SK-N-SH treated with all-trans-retinoic acid at 6 μM for 48 hours (cell line): Measurements from ENCODE around the gene ZG16.

ENCODE experiments used
- ARNTL ChIP-seq: fragments of 450-650 bp; formaldehyde crosslinking; IDR thresholded peaks from 2 replicates; pipeline ENCODE4 v1.5.0; 2020; ENCODE audit warnings: low read depth, mild to moderate bottlenecking, moderate library complexity, borderline replicate concordance
- CREB5 ChIP-seq: fragments of 250-450 bp; sonication (Bioruptor Pico); IDR thresholded peaks from 2 replicates; pipeline ENCODE4 v1.5.1; 2020; ENCODE audit warnings: low read depth, mild to moderate bottlenecking, moderate library complexity
- CSRNP3 ChIP-seq: fragments of 250-450 bp; sonication (Bioruptor Pico); IDR thresholded peaks from 2 replicates; pipeline ENCODE4 v1.5.1; 2021; ENCODE audit warnings: mild to moderate bottlenecking, moderate library complexity
- ESRRG ChIP-seq: fragments of 250-450 bp; sonication (Bioruptor Pico); IDR thresholded peaks from 2 replicates; pipeline ENCODE4 v1.6.1; 2021; ENCODE audit warnings: mild to moderate bottlenecking
- GLIS3 ChIP-seq: fragments of 250-450 bp; sonication (Bioruptor Pico); IDR thresholded peaks from 2 replicates; pipeline ENCODE4 v1.5.0; 2020; ENCODE audit warnings: mild to moderate bottlenecking, moderate library complexity
- PATZ1 ChIP-seq: fragments of 250-450 bp; sonication (Bioruptor Pico); IDR thresholded peaks from 2 replicates; pipeline ENCODE4 v1.8.0; 2020; ENCODE audit warnings: mild to moderate bottlenecking, moderate library complexity, borderline replicate concordance
- PPARA ChIP-seq: fragments of 250-450 bp; sonication (Bioruptor Pico); IDR thresholded peaks from 2 replicates; pipeline ENCODE4 v1.5.0; 2020; ENCODE audit warnings: mild to moderate bottlenecking, borderline replicate concordance
- RARB ChIP-seq: fragments of 250-450 bp; sonication (Bioruptor Pico); IDR thresholded peaks from 2 replicates; pipeline ENCODE4 v1.8.0; 2021; ENCODE audit warnings: mild to moderate bottlenecking, moderate library complexity
- SNAI2 ChIP-seq: fragments of 250-450 bp; sonication (Bioruptor Pico); IDR thresholded peaks from 2 replicates; pipeline ENCODE4 v1.5.0; 2020; ENCODE audit warnings: mild to moderate bottlenecking, moderate library complexity
- TOX ChIP-seq: fragments of 250-450 bp; sonication (Bioruptor Pico); IDR thresholded peaks from 2 replicates; pipeline ENCODE4 v1.8.0; 2021; ENCODE audit warnings: mild to moderate bottlenecking, moderate library complexity, borderline replicate concordance
- TSHZ2 ChIP-seq: fragments of 250-450 bp; sonication (Bioruptor Pico); IDR thresholded peaks from 2 replicates; pipeline ENCODE4 v1.5.0; 2020; ENCODE audit warnings: mild to moderate bottlenecking, moderate library complexity
- ZFP3 ChIP-seq: fragments of 250-450 bp; sonication (Bioruptor Pico); IDR thresholded peaks from 2 replicates; pipeline ENCODE4 v1.5.0; 2020; ENCODE audit warnings: mild to moderate bottlenecking, moderate library complexity
- ZNF8 ChIP-seq: fragments of 450-650 bp; formaldehyde crosslinking; IDR thresholded peaks from 2 replicates; pipeline ENCODE4 v1.5.0; 2020; ENCODE audit warnings: mild to moderate bottlenecking, moderate library complexity

GRCh38 chr16:29729116-29729521, 48.9 kb upstream of the ZG16 start:
- no peak for TF ChIP-seq TOX
- TF ChIP-seq ARNTL (CRISPR knock-in tag) = no peak
- TF ChIP-seq TSHZ2 (CRISPR knock-in tag) = no peak
- TF ChIP-seq RARB (CRISPR knock-in tag) = no peak
- TF ChIP-seq PATZ1 = no peak
- no peak for TF ChIP-seq CSRNP3
- TF ChIP-seq SNAI2 (CRISPR knock-in tag) = no peak
- no peak for TF ChIP-seq PPARA (CRISPR knock-in tag)
- no peak for TF ChIP-seq ZFP3 (CRISPR knock-in tag)
- no peak for TF ChIP-seq ZNF8
- TF ChIP-seq GLIS3 = no peak
- no peak for TF ChIP-seq ESRRG
- no peak for TF ChIP-seq CREB5 (CRISPR knock-in tag)
